Mesendoderm (in vitro differentiated cells): Measurements from ENCODE around the gene CPAMD8.
A peak's percentile ranks its signal among the peaks of the same experiment; 100 is the strongest.
"Not testable (repeated sequence)": the region's sequence is repeated elsewhere in the genome, so short reads cannot be mapped to it uniquely, and the experiment has no call there.

Experiments used
- DNase-seq: peaks from one replicate; pipeline ENCODE4 v3.0.0; 2013
- H2AK5ac ChIP-seq: 2 replicates; pipeline ENCODE4 v1.6.1; 2013; ENCODE audit warnings: low read length, inconsistent platforms
- H2BK120ac ChIP-seq: 2 replicates; pipeline ENCODE4 v1.6.1; 2013; ENCODE audit warnings: low read depth, mild to moderate bottlenecking, low read length, moderate library complexity, mixed read lengths
- H2BK15ac ChIP-seq: replicated peaks from 2 replicates; pipeline ENCODE4 v1.6.1; 2013; ENCODE audit warnings: low read depth, mild to moderate bottlenecking, moderate library complexity
- H2BK5ac ChIP-seq: 2 replicates; pipeline ENCODE4 v1.6.1; 2013; ENCODE audit warnings: low read length, inconsistent platforms
- H3K18ac ChIP-seq: 2 replicates; pipeline ENCODE4 v1.6.1; 2013; ENCODE audit warnings: mild to moderate bottlenecking, low read length, mixed read lengths
- H3K23ac ChIP-seq: one replicate; pipeline ENCODE4 v1.6.1; 2013; ENCODE audit warnings: low read length
- H3K27ac ChIP-seq: 2 replicates; pipeline ENCODE4 v1.5.1; 2013; ENCODE audit warnings: low read depth, mild to moderate bottlenecking, inconsistent platforms, low read length, moderate library complexity
- H3K27me3 ChIP-seq: 2 replicates; pipeline ENCODE4 v1.6.1; 2013; ENCODE audit warnings: low read length, control low read depth, mild to moderate bottlenecking, inconsistent platforms; ENCODE audit not compliant: insufficient read depth, poor library complexity
- H3K36me3 ChIP-seq: 2 replicates; pipeline ENCODE4 v1.6.1; 2013; ENCODE audit warnings: low read length, inconsistent platforms; ENCODE audit not compliant: control insufficient read depth, insufficient read depth
- H3K4ac ChIP-seq: one replicate; pipeline ENCODE4 v1.6.1; 2013; ENCODE audit warnings: low read depth, mild to moderate bottlenecking, low read length, moderate library complexity
- H3K4me1 ChIP-seq: 2 replicates; pipeline ENCODE4 v1.6.1; 2013; ENCODE audit warnings: low read depth, low read length, inconsistent platforms; ENCODE audit not compliant: control insufficient read depth
- H3K4me2 ChIP-seq: 2 replicates; pipeline ENCODE4 v1.6.1; 2013; ENCODE audit warnings: low read length
- H3K4me3 ChIP-seq: 2 replicates; pipeline ENCODE4 v1.5.1; 2013; ENCODE audit warnings: mild to moderate bottlenecking, low read length
- H3K56ac ChIP-seq: one replicate; pipeline ENCODE4 v1.6.1; 2013; ENCODE audit warnings: low read length
- H3K79me1 ChIP-seq: 2 replicates; pipeline ENCODE4 v1.6.1; 2013; ENCODE audit warnings: low read length, inconsistent platforms
- H3K79me2 ChIP-seq: 2 replicates; pipeline ENCODE4 v1.6.1; 2013; ENCODE audit warnings: mild to moderate bottlenecking, low read length; ENCODE audit not compliant: control insufficient read depth, insufficient read depth
- H3K9ac ChIP-seq: 2 replicates; pipeline ENCODE4 v1.6.1; 2013; ENCODE audit warnings: low read length, inconsistent platforms
- H4K5ac ChIP-seq: one replicate; pipeline ENCODE4 v1.6.1; 2013; ENCODE audit warnings: low read length
- H4K8ac ChIP-seq: one replicate; pipeline ENCODE4 v1.6.1; 2013; ENCODE audit warnings: low read depth, mild to moderate bottlenecking, control low read depth, low read length, moderate library complexity
- WGBS: extraction: QIAGEN DNeasy Blood & Tissue Kit; methylation state at CpG from one replicate; pipeline ENCODE4 v1.1.7; 2013; ENCODE audit warnings: low lambda C conversion rate, missing lambda C conversion rate; ENCODE audit not compliant: insufficient coverage; ENCODE audit errors: extremely low coverage; 5-methylcytosine and 5-hydroxymethylcytosine counted together

Gene CPAMD8

DNA sequence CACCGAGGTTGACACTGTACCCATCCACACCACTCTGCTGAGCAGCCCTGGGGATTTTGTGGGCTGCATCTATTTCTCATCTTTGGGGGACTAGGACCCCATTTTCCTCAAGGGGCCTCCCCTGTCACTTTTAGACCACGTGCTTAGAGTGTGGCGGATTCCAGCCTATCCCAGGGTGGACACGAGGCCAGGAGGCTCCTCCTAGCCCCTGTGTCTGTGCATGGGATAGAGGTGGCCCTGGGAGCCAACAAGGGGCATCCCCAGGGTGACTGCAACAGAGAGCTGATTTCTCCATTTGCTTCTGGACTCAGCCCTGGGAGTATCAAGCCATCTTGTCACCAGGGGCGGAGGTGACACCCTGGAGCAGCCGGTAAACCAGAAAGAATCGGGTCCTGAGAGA is 24.2 kb downstream of the CPAMD8 start:
- no CpG with 5 or more reads among the region's 7 CpGs for WGBS
- Histone ChIP-seq H3K4me2 (no peak overlapping the region), H3K9ac (no peak overlapping the region), H4K5ac (no peak overlapping the region), H3K4me3 (no peak overlapping the region), H3K23ac (no peak overlapping the region), H2AK5ac (no peak overlapping the region), H3K27me3 (no peaks in the 10 kb centered on the region), H3K79me1 (no peaks in the 10 kb centered on the region), H3K27ac (no peak overlapping the region), H2BK120ac (no peak overlapping the region), H2BK15ac (no peak overlapping the region), H3K56ac (no peak overlapping the region), H3K36me3 (no peaks in the 10 kb centered on the region), H4K8ac (no peak overlapping the region), H3K4ac (no peak overlapping the region), H3K4me1 (no peaks in the 10 kb centered on the region), H3K18ac (no peak overlapping the region), H2BK5ac (no peak overlapping the region), H3K79me2 (no peaks in the 10 kb centered on the region)
- no peak for DNase-seq

GRCh38 chr19:17001603-17002183 is 24.9 kb downstream of the CPAMD8 start:
- Histone ChIP-seq H2BK5ac (no peak overlapping the region), H4K8ac (no peak overlapping the region)

GRCh38 chr19:16998635-16999194 is 27.9 kb downstream of the CPAMD8 start:
- H2BK15ac ChIP-seq, result no peak overlapping the region
- WGBS, result no CpG with 5 or more reads among the region's 3 CpGs
- no peak overlapping the region for H4K8ac ChIP-seq
- H3K79me1 ChIP-seq, result no peaks in the 10 kb centered on the region
- no peak overlapping the region for H4K5ac ChIP-seq
- H3K4me1 ChIP-seq, result no peaks in the 10 kb centered on the region
- H3K4me2 ChIP-seq, result no peak overlapping the region
- H3K18ac ChIP-seq, result no peak overlapping the region
- H3K9ac ChIP-seq, result no peak overlapping the region
- H3K23ac ChIP-seq, result no peak overlapping the region
- H3K79me2 ChIP-seq, result no peaks in the 10 kb centered on the region
- H2BK5ac ChIP-seq, result no peak overlapping the region
- H3K27me3 ChIP-seq, result no peaks in the 10 kb centered on the region
- no peak for DNase-seq
- no peak overlapping the region for H2AK5ac ChIP-seq
- H3K27ac ChIP-seq, result no peak overlapping the region
- no peak overlapping the region for H3K4ac ChIP-seq
- no peaks in the 10 kb centered on the region for H3K36me3 ChIP-seq
- H3K56ac ChIP-seq, result no peak overlapping the region
- no peak overlapping the region for H2BK120ac ChIP-seq
- H3K4me3 ChIP-seq, result no peak overlapping the region

More at GRCh38 chr19:17001603-17002183, 24.9 kb downstream of the CPAMD8 start:
- no peak overlapping the region for H2BK120ac ChIP-seq
- no peak overlapping the region for H3K56ac ChIP-seq
- H4K5ac ChIP-seq, result no peak overlapping the region
- H3K4me1 ChIP-seq, result no peaks in the 10 kb centered on the region
- no peak overlapping the region for H2AK5ac ChIP-seq
- H3K79me2 ChIP-seq, result no peaks in the 10 kb centered on the region
- no peak overlapping the region for H3K4ac ChIP-seq
- H3K27me3 ChIP-seq, result no peaks in the 10 kb centered on the region
- no peak overlapping the region for H2BK15ac ChIP-seq
- no peak overlapping the region for H3K4me2 ChIP-seq
- H3K27ac ChIP-seq, result no peak overlapping the region
- H3K9ac ChIP-seq, result no peak overlapping the region
- H3K4me3 ChIP-seq, result no peak overlapping the region
- no peaks in the 10 kb centered on the region for H3K36me3 ChIP-seq
- H3K23ac ChIP-seq, result no peak overlapping the region
- no peak overlapping the region for H3K18ac ChIP-seq
- DNase-seq, result peak; percentile 40
- no peaks in the 10 kb centered on the region for H3K79me1 ChIP-seq
- no CpG with 5 or more reads among the region's 7 CpGs for whole genome bisulfite sequencing

DNA sequence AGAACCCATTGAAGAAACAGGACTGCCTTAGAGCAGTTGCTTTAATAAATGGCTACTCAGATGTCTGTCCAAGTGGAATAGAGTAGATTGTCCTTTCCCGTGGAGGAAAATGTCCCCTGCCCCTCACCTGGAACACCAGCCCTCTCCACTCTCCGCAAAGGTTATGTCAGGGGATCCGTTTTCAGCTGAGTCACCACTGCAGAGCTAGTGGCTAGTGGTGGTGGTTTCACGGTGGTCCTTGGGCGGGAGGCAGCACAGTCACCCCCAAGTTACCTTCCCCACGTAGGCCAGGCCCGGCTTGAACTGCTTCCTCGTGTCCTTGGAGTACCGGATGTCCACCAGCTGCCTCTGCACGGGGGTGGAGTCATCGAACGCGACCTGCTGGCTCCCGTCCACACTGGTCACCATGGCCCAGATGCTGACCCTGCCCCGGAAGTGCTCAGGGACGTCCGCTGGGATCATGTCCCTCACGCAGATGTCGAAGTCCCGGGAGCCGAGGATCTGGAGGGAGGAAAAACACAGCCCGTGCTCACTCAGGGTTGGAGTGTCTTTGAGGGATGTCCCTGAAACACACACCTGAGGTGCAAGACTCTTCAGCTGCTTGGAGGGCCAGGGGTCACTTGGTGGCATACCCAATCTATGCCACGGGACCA is 29.6 kb downstream of the CPAMD8 start:
- H4K8ac ChIP-seq, H3K18ac ChIP-seq, H3K4me3 ChIP-seq, H3K79me1 ChIP-seq, H3K27ac ChIP-seq, H2AK5ac ChIP-seq, H3K36me3 ChIP-seq, H3K4me2 ChIP-seq, H3K4me1 ChIP-seq, H3K27me3 ChIP-seq, H2BK120ac ChIP-seq, DNase-seq, H3K9ac ChIP-seq, H3K56ac ChIP-seq, H2BK15ac ChIP-seq, H4K5ac ChIP-seq, H2BK5ac ChIP-seq, H3K23ac ChIP-seq, H3K79me2 ChIP-seq, H3K4ac ChIP-seq: not testable (repeated sequence)
- no CpG with 5 or more reads among the region's 23 CpGs for WGBS

- no peak overlapping the region for H3K23ac ChIP-seq
- H3K27ac ChIP-seq, result no peak overlapping the region
- H2AK5ac ChIP-seq, result no peak overlapping the region
- H3K4me1 ChIP-seq, result no peaks in the 10 kb centered on the region
- DNase-seq, result no peak
- no peaks in the 10 kb centered on the region for H3K27me3 ChIP-seq
- H3K79me1 ChIP-seq, result no peaks in the 10 kb centered on the region
- H3K4ac ChIP-seq, result no peak overlapping the region
- no peak overlapping the region for H3K56ac ChIP-seq
- no peaks in the 10 kb centered on the region for H3K36me3 ChIP-seq
- no peak overlapping the region for H3K4me2 ChIP-seq
- H3K79me2 ChIP-seq, result no peaks in the 10 kb centered on the region
- no CpG with 5 or more reads among the region's 4 CpGs for WGBS
- H4K5ac ChIP-seq, result no peak overlapping the region
- no peak overlapping the region for H4K8ac ChIP-seq
- no peak overlapping the region for H3K9ac ChIP-seq
- H2BK15ac ChIP-seq, result no peak overlapping the region
- H3K18ac ChIP-seq, result no peak overlapping the region
- no peak overlapping the region for H2BK5ac ChIP-seq
- no peak overlapping the region for H3K4me3 ChIP-seq
- no peak overlapping the region for H2BK120ac ChIP-seq
Measured at GRCh38 chr19:16988661-16989060, 37.9 kb downstream of the CPAMD8 start.
